CD14-positive monocyte (primary cell): ENCODE results near the gene LAMTOR1. TPM values are rescaled to one million over a fixed set of nuclear protein-coding genes. Genes with fewer than 3 reads are reported as not detected.

Experiments used
- DNase-seq, 3 donors: peaks; one replicate each; pipeline ENCODE4 v3.0.0-alpha.2; 2011 to 2022
- H2AFZ ChIP-seq: 2 replicates; pipeline ENCODE4 v1.6.0; 2012; ENCODE audit warnings: mild to moderate bottlenecking, low read depth, low read length, inconsistent platforms; ENCODE audit not compliant: insufficient read depth, poor library complexity, severe bottlenecking
- H3K27ac ChIP-seq, 2 donors: 1 replicate in 1 of 2; 2 replicates in 1 of 2; pipeline ENCODE4 v1.5.1; 2012 to 2013; ENCODE audit warnings: low read length in 2 of 2, control low read depth in 1 of 2, inconsistent platforms in 1 of 2, low read depth in 1 of 2, mild to moderate bottlenecking in 1 of 2
- H3K27me3 ChIP-seq, 2 donors: one replicate each; pipeline versions ENCODE4 v1.6.0 to v1.6.1; 2011 to 2013; ENCODE audit warnings: low read length in 2 of 2; ENCODE audit not compliant: control insufficient read depth in 2 of 2, insufficient read depth in 2 of 2
- H3K36me3 ChIP-seq, 2 donors: replicated peaks in 1 of 2; 1 replicate in 1 of 2; 2 replicates in 1 of 2; pipeline versions ENCODE4 v1.5.1 to v1.6.1; 2012 to 2013; ENCODE audit warnings: low read length in 2 of 2, control low read depth in 1 of 2, inconsistent platforms in 1 of 2, mild to moderate bottlenecking in 1 of 2; ENCODE audit not compliant: insufficient read depth in 2 of 2, control insufficient read depth in 1 of 2
- H3K4me1 ChIP-seq, 2 donors: 1 replicate in 1 of 2; 2 replicates in 1 of 2; pipeline versions ENCODE4 v1.5.1 to v1.6.1; 2012 to 2013; ENCODE audit warnings: low read length in 2 of 2, control low read depth in 1 of 2, inconsistent platforms in 1 of 2, mild to moderate bottlenecking in 1 of 2, moderate library complexity in 1 of 2; ENCODE audit not compliant: insufficient read depth in 2 of 2, control insufficient read depth in 1 of 2
- H3K4me2 ChIP-seq: replicated peaks from 2 replicates; pipeline ENCODE3; 2012; ENCODE audit warnings: low read length, moderate library complexity, mild to moderate bottlenecking; ENCODE audit not compliant: poor library complexity, severe bottlenecking; ENCODE audit errors: extremely low read depth
- H3K4me3 ChIP-seq, 3 experiments: fragments of 200-600 bp in 1 of 3; sonication (generic) in 1 of 3; replicated peaks in 1 of 3; 1 replicate in 2 of 3; 2 replicates in 1 of 3; pipeline ENCODE4 v1.5.1; 2011 to 2013; ENCODE audit warnings: low read length in 3 of 3, mild to moderate bottlenecking in 3 of 3, control low read depth in 2 of 3, low read depth in 2 of 3, inconsistent platforms in 1 of 3, moderate library complexity in 1 of 3
- H3K79me2 ChIP-seq: 2 replicates; pipeline ENCODE4 v1.6.0; 2012; ENCODE audit warnings: mild to moderate bottlenecking, control low read depth, inconsistent platforms, low read length, moderate library complexity; ENCODE audit not compliant: insufficient read depth
- H3K9ac ChIP-seq: 2 replicates; pipeline ENCODE4 v1.6.0; 2017; ENCODE audit warnings: low read length, mild to moderate bottlenecking; ENCODE audit not compliant: insufficient read depth, poor library complexity, severe bottlenecking
- H3K9me3 ChIP-seq, 2 donors: replicated peaks in 1 of 2; 1 replicate in 1 of 2; 2 replicates in 1 of 2; pipeline versions ENCODE4 v1.5.1 to v1.6.1; 2012 to 2013; ENCODE audit warnings: low read length in 2 of 2, control low read depth in 1 of 2; ENCODE audit not compliant: control insufficient read depth in 1 of 2, insufficient read depth in 1 of 2
- H4K20me1 ChIP-seq: 2 replicates; pipeline ENCODE4 v1.6.0; 2012; ENCODE audit warnings: mild to moderate bottlenecking, low read length, control low read depth, moderate library complexity; ENCODE audit not compliant: insufficient read depth
- H3K27ac Mint-ChIP-seq, 7 donors: one replicate each; pipeline ENCODE4 v1.8.0; 2020; ENCODE audit warnings: mild to moderate bottlenecking in 7 of 7, mixed read lengths in 7 of 7, moderate library complexity in 6 of 7, inconsistent platforms in 2 of 7
- H3K27me3 Mint-ChIP-seq, 3 donors: one replicate each; pipeline ENCODE4 v1.8.0; 2021 to 2022; ENCODE audit warnings: low read depth in 3 of 3, mild to moderate bottlenecking in 3 of 3, mixed read lengths in 3 of 3, moderate library complexity in 3 of 3, inconsistent platforms in 1 of 3
- H3K36me3 Mint-ChIP-seq, 2 donors: one replicate each; pipeline ENCODE4 v1.8.0; 2020; ENCODE audit warnings: mixed read lengths in 2 of 2, inconsistent platforms in 1 of 2, mild to moderate bottlenecking in 1 of 2
- H3K4me1 Mint-ChIP-seq: one replicate; pipeline ENCODE4 v1.8.0; 2020; ENCODE audit warnings: mild to moderate bottlenecking, mixed read lengths
- H3K4me3 Mint-ChIP-seq, 2 donors: one replicate each; pipeline ENCODE4 v1.8.0; 2020; ENCODE audit warnings: mild to moderate bottlenecking in 2 of 2, mixed read lengths in 2 of 2, moderate library complexity in 1 of 2
- H3K9me3 Mint-ChIP-seq, 7 donors: one replicate each; pipeline ENCODE4 v1.8.0; 2020 to 2022; ENCODE audit warnings: mixed read lengths in 7 of 7, mild to moderate bottlenecking in 6 of 7, moderate library complexity in 6 of 7, inconsistent platforms in 2 of 7
- CTCF ChIP-seq: fragments of 200-600 bp; IDR thresholded peaks from one replicate; pipeline ENCODE4 v1.8.0; 2022; ENCODE audit warnings: antibody characterized with exemption, mild to moderate bottlenecking
- WGBS: methylation state at CpG from one replicate; pipeline ENCODE4 v1.1.5; 2013; ENCODE audit warnings: missing lambda C conversion rate; ENCODE audit not compliant: insufficient coverage; 5-methylcytosine and 5-hydroxymethylcytosine counted together
- intact Hi-C, 2 donors: fragments of 100-400 bp; cut with micrococcal nuclease; formaldehyde crosslinking; loops; one replicate each; pipeline versions ENCODE4 v1.15.0 to v1.15.1; 2023
- polyA plus RNA-seq, 3 donors: library from polyadenylated mRNA; depleted of rRNA in 1 of 3; unstranded in 2 of 3; stranded (reverse) in 1 of 3; fragments of 300-500 nt in 2 of 3; fragments of >200 nt in 1 of 3; fragmentation: Illumina TruSeq in 2 of 3; gene quantifications; 1 replicate in 2 of 3; 2 replicates in 1 of 3; pipeline ENCODE4 v1.2.3, GENCODE V29; 2012 to 2021
- small RNA-seq: library from RNA; depleted of rRNA; stranded (forward); fragments of <200 nt; gene quantifications from one replicate; pipeline ENCODE3, GENCODE V24; 2012; ENCODE audit warnings: low read depth; ENCODE audit not compliant: insufficient read length

LAMTOR1 gene
- polyA plus RNA-seq, 3 donors: 224 to 292 (median 256) TPM

GRCh38 chr11:72058416-72059034, 44.6 kb downstream of the LAMTOR1 start:
- H3K4me3 ChIP-seq: no peak overlapping the region
- H3K9me3 ChIP-seq: no peaks in the 10 kb centered on the region
- peaks cover 97% of the 10 kb centered on the region for H3K79me2 ChIP-seq
- Mint-ChIP-seq H3K36me3 (peaks cover 34 to 73% of the 10 kb centered on the region in 2 donors), H3K27ac (peak overlapping the region in 3 of 7 donors; percentile 16 to 65 (median 24)), H3K4me3 (no peak overlapping the region), H3K9me3 (no peaks in the 10 kb centered on the region), H3K4me1 (peaks cover 8% of the 10 kb centered on the region), H3K27me3 (peaks cover 0 to 1% (median 0%) of the 10 kb centered on the region in 3 donors)
- no peak overlapping the region for H3K9ac ChIP-seq
- H3K27ac ChIP-seq: peak overlapping the region in 1 of 2 donors; percentile 57
- TF ChIP-seq CTCF: no peak
- no peak for DNase-seq
- H3K4me1 ChIP-seq: peaks cover 9 to 10% of the 10 kb centered on the region in 2 donors
- intact Hi-C loops: no loop called here
- peaks cover 23 to 71% of the 10 kb centered on the region in 2 donors for H3K36me3 ChIP-seq
- peaks cover 4% of the 10 kb centered on the region for H4K20me1 ChIP-seq
- no peaks in the 10 kb centered on the region for H3K27me3 ChIP-seq
- no peak overlapping the region for H3K4me2 ChIP-seq
- H2AFZ ChIP-seq: no peak overlapping the region
- no CpG with 5 or more reads among the region's 3 CpGs for WGBS

- 100% methylated on average over 1 of the region's 3 CpGs for WGBS
- no peak for DNase-seq
- no peak overlapping the region for H3K4me3 Mint-ChIP-seq
- peaks cover 51 to 94% of the 10 kb centered on the region in 2 donors for H3K36me3 ChIP-seq
- H3K9me3 Mint-ChIP-seq: no peaks in the 10 kb centered on the region
- H3K27ac Mint-ChIP-seq: peak overlapping the region in 2 of 7 donors; percentile 32 to 54
- H3K4me3 ChIP-seq: no peak overlapping the region
- H3K79me2 ChIP-seq: peaks cover 91% of the 10 kb centered on the region
- H2AFZ ChIP-seq: no peak overlapping the region
- peak overlapping the region in 1 of 2 donors; percentile 51 for H3K27ac ChIP-seq
- no peak overlapping the region for H3K4me2 ChIP-seq
- peaks cover 58 to 84% of the 10 kb centered on the region in 2 donors for H3K36me3 Mint-ChIP-seq
- no peaks in the 10 kb centered on the region for H3K27me3 ChIP-seq
- no peak for TF ChIP-seq CTCF
- H3K9ac ChIP-seq: no peak overlapping the region
- no peaks in the 10 kb centered on the region for H3K4me1 ChIP-seq
- no peaks in the 10 kb centered on the region for H3K4me1 Mint-ChIP-seq
- H4K20me1 ChIP-seq: peaks cover 4% of the 10 kb centered on the region
- intact Hi-C loops: no loop called here
- H3K9me3 ChIP-seq: no peaks in the 10 kb centered on the region
- peaks cover 0 to 1% (median 0%) of the 10 kb centered on the region in 3 donors for H3K27me3 Mint-ChIP-seq
Measured at GRCh38 chr11:72048766-72049460, 54.2 kb downstream of the LAMTOR1 start.

Small RNAs within 50 kb of the gene (small RNA-seq; reads per million reads assigned to genes)
- gene MIR3165: not detected
- gene RNU6-72P: not detected

Other genes with a start within 250 kb of the LAMTOR1 start
- gene DEFB131B, start 224.8 kb downstream of the LAMTOR1 start, polyA plus RNA-seq: not detected
- gene XNDC1N, start 174.7 kb downstream of the LAMTOR1 start, polyA plus RNA-seq: 1 to 10 TPM in 1 of 3 donors, under 1 TPM in 2; 0.80 to 2.1 (median 0.99) TPM
- gene RNF121, start 174.3 kb downstream of the LAMTOR1 start, polyA plus RNA-seq: 10 to 100 TPM in 1 of 3 donors, 1 to 10 TPM in 2; 7.7 to 25.2 (median 9.2) TPM
- gene IL18BP, start 104.4 kb downstream of the LAMTOR1 start, polyA plus RNA-seq: 10 to 100 TPM in 1 of 3 donors, 1 to 10 TPM in 2; 7.4 to 32.3 (median 8.3) TPM
- 10 to 100 TPM in 2 of 3 donors, 1 to 10 TPM in 1; 4.1 to 91.2 (median 12.4) TPM for gene NUMA1, start 22.8 kb downstream of the LAMTOR1 start, polyA plus RNA-seq
- gene LRRC51, start 22.4 kb downstream of the LAMTOR1 start, polyA plus RNA-seq: 1 to 10 TPM; 1.3 to 1.9 (median 1.6) TPM
- not detected for gene TOMT, start 2.6 kb upstream of the LAMTOR1 start, polyA plus RNA-seq
- 100 to 1,000 TPM in 1 of 3 donors, 10 to 100 TPM in 2; 92.6 to 112 (median 94.8) TPM for gene ANAPC15, start 9.4 kb upstream of the LAMTOR1 start, polyA plus RNA-seq
- 100 to 1,000 TPM in 1 of 3 donors, 10 to 100 TPM in 2; 22.3 to 330 (median 74.0) TPM for gene FOLR3, start 32.4 kb upstream of the LAMTOR1 start, polyA plus RNA-seq
- not detected for gene FOLR1, start 88.8 kb upstream of the LAMTOR1 start, polyA plus RNA-seq
- 10 to 100 TPM; 54.7 to 63.8 (median 62.6) TPM for gene FOLR2, start 113.5 kb upstream of the LAMTOR1 start, polyA plus RNA-seq
- gene INPPL1, start 121.5 kb upstream of the LAMTOR1 start, polyA plus RNA-seq: 100 to 1,000 TPM in 1 of 3 donors, 10 to 100 TPM in 2; 11.8 to 390 (median 12.6) TPM
- gene PHOX2A, start 140.9 kb upstream of the LAMTOR1 start, polyA plus RNA-seq: not detected